Fibroblast of pulmonary artery (primary cell): ENCODE measurements around the gene GOSR2.

Experiments
- DNase-seq: peaks from one replicate; pipeline ENCODE4 v3.0.0-alpha.2; 2010; ENCODE audit warnings: low read depth
- H3K4me3 ChIP-seq: replicated peaks from 2 replicates; pipeline ENCODE4 v1.5.1; 2011; ENCODE audit warnings: low read depth, mild to moderate bottlenecking, control low read depth, low read length, moderate library complexity
- TF ChIP-seq, protein P1 (sequence below): IDR thresholded peaks from 2 replicates; pipeline ENCODE4 v1.5.1; 2011; ENCODE audit warnings: mild to moderate bottlenecking, control low read depth, low read length, inconsistent platforms; ENCODE audit errors: missing control alignments

GOSR2 gene

DNA sequence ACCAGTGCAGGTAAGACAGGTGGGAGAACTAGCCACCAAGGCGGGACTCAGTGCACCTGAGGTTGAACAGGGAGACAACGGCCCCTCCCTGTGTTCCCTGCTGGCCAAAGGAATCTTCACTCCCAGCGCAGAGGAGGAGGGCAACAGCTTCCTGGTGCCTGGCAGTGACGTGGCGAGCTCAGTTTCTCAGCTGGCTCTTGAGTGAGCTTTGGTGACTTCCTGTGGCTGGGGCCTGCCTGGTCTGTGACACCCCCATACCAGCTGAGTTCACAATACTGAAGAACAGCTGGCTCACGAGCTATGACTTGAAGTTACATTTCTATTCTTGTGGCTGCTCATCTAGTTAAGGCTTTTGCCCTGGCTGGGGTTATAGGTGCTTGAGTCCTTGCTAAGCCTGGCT is 45.5 kb upstream of the GOSR2 start:
- no peak overlapping the region for H3K4me3 ChIP-seq
- TF ChIP-seq, protein P1, sequence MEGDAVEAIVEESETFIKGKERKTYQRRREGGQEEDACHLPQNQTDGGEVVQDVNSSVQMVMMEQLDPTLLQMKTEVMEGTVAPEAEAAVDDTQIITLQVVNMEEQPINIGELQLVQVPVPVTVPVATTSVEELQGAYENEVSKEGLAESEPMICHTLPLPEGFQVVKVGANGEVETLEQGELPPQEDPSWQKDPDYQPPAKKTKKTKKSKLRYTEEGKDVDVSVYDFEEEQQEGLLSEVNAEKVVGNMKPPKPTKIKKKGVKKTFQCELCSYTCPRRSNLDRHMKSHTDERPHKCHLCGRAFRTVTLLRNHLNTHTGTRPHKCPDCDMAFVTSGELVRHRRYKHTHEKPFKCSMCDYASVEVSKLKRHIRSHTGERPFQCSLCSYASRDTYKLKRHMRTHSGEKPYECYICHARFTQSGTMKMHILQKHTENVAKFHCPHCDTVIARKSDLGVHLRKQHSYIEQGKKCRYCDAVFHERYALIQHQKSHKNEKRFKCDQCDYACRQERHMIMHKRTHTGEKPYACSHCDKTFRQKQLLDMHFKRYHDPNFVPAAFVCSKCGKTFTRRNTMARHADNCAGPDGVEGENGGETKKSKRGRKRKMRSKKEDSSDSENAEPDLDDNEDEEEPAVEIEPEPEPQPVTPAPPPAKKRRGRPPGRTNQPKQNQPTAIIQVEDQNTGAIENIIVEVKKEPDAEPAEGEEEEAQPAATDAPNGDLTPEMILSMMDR: no peak
- no peak for DNase-seq

DNA sequence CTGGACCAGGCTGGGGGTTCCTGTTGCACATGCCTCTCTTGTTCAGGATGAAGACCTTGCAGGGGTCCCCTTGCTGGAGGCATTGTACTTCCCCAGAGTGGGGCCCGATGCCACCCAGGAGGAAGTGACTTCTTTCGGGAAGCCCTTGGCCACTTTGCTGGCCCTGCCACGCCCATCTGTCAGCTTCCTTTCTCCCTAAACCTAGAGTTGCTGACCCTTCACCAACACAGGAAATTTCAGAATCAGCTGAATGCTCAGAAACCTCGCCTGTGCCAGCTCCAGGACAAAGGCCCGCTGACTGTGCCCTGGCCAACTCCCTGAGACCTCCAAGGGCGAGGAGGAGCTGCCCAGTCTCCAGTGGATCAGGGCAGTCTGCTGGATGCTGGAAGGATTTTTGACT is 44.9 kb upstream of the GOSR2 start:
- DNase-seq: no peak
- TF ChIP-seq, protein P1: no peak

DNA sequence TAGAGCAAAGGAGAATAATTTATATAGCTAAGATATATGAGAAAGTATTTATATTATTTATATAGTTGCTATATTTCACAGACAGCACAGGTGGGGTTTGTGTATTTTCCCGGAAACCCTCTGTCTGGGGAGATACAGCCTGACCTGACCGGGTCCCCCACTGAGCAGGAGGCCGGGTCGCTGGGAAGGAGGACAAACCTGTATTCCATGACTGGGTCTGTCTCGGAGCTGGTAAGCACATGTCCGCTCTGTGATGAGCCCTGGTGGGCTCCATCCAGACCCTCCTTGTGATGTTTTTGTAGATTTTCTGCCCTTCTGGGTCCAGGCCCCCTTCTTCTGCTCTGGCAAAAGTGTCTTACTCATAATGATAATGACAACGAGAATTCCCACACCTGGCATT is 43.9 kb upstream of the GOSR2 start:
- H3K4me3 ChIP-seq: no peak overlapping the region
- TF ChIP-seq, protein P1: no peak
- no peak for DNase-seq

More for the DNA sequence above, 44.9 kb upstream of the GOSR2 start:
- H3K4me3 ChIP-seq: no peak overlapping the region

DNA sequence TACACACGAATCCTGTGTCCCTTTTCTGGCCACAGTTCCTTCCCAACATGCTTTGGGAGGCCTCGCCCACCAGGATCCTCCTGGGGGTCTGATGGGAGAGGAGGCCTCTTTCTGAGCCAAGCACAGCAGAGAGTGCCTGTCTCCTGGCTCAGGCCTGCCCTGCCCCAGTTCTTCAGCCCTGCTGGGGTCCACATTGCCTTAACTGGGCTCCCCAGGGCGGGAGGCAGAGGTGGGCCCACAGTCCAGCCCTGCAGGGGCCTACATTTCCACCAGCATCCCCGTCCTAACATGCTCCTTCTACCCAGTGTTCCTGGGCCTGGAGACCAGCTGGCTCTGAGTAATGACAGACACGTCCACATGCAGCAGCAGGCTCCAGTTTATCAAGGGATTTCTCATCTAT is 41.9 kb upstream of the GOSR2 start:
- TF ChIP-seq, protein P1: no peak
- H3K4me3 ChIP-seq: no peak overlapping the region
- DNase-seq: no peak

DNA sequence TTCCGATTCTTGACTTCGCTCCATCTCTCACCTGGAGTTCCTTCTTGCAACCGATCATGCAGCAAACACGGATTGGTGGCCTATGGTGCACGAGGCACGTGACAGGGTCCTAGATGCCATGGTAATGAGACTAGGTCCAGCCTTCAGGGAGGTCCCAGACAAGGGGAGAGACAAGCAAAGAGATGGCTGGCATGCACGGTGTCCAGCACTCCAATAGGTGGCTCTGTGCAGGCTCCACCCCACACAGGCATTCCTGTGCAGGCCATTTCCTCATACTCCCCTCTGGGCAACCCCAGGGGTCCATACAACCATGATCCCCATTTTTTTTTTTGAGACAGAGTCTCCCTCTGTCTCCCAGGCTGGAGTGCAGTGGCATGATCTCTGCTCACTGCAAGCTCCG is 40.3 kb upstream of the GOSR2 start:
- TF ChIP-seq, protein P1: no peak
- no peak for DNase-seq
- no peak overlapping the region for H3K4me3 ChIP-seq

DNA sequence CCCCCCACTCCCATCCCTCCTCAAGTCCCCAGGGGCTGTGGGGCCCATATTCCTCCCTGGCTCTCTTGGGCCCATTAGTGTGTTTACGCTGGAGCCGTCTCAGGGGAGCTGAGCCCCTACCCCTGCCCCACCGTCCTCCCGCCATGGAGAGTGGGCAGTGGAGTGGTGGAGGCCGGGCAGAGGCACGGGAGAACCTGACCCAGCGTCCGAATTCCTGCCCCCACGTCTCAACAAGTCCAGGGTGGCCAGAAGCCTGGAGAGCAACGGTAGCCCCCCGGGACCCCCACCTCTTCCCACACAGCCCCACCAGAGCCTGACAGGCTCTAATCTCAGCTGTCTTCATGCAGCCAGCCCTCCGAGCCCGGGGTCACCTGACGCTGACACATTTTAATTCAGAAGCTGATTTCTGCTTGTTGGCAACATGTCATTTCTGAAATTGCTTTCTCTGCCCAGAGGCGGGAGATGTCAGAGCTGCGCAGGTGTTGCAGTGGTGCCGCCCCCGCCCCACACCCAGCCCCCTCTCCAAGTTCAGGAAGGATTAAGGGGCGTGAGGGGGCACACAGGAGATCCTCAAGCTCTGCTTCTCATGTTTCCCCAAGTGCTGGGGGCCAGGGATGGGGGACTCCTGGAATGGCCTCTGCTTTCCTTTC is 39.0 kb upstream of the GOSR2 start:
- DNase-seq: no peak
- TF ChIP-seq, protein P1: no peak
- H3K4me3 ChIP-seq: no peak overlapping the region

DNA sequence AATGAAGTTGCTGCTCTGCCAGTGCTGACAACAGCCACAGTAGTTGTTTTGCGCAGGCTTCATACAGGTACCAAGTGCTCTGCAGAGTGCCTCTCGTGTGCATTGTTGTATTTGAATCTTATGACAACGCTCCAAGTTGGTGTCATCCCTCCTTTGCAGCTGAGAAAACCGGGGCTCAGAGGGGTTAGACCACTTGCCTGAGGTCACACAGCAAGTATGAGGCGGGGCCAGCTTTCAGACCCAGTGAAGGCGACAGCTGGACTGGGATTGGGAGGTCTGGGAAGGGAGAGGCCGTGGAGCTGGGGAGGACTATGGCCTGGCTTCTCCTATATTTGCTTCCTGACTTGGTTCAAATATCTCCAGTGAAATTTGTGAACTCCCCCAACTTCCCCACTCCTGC is 38.4 kb upstream of the GOSR2 start:
- no peak overlapping the region for H3K4me3 ChIP-seq
- no peak for DNase-seq
- TF ChIP-seq, protein P1: no peak
